ENCODE results near the gene NEDD9. TPM values are rescaled to one million over a fixed set of nuclear protein-coding genes. Genes with fewer than 3 reads are reported as not detected.
A peak's percentile ranks its signal among the peaks of the same experiment; 100 is the strongest.

Gene NEDD9
- total and polyA plus RNA-seq, 10 of the 15 experiments (the other 5 are each of a cell fraction or from before 2014, with no cell fraction given), result 4.9 to 92.6 (median 14.6) TPM

GRCh38 chr6:11139051-11139960 lies 93.2 kb downstream of the NEDD9 start (continued):
- TF ChIP-seq JUNB (IDR thresholded peaks at IDR 0.05) (peak; percentile 83), HCFC1 (IDR thresholded peaks at IDR 0.05; ENCODE audit: low read length) (no peak), BCL3 (IDR thresholded peaks at IDR 0.05; ENCODE audit: borderline replicate concordance, insufficient read depth, low read depth, low read length, poor library complexity, severe bottlenecking) (peak; percentile 55), FOS (IDR thresholded peaks at IDR 0.05; ENCODE audit: borderline replicate concordance, extremely low read depth, insufficient read length) (no peak), NR2C1 (IDR thresholded peaks at IDR 0.05) (no peak), DPF2 (IDR thresholded peaks at IDR 0.05) (peak; percentile 36; the same call in 1 of the 2 replicates), ZBTB11 (CRISPR knock-in tag; IDR thresholded peaks at IDR 0.05) (no peak), CREM (IDR thresholded peaks at IDR 0.05; ENCODE audit: low read depth) (peak; percentile 25; the same call in 1 of the 2 replicates), BCL11A (IDR thresholded peaks at IDR 0.05; ENCODE audit: low read depth, low read length) (peak; percentile 59; the same call in 1 of the 2 replicates), PML (IDR thresholded peaks at IDR 0.05; ENCODE audit: low read length) (no peak), MTA2 (IDR thresholded peaks at IDR 0.05; ENCODE audit: low read depth) (peak; percentile 26; the same call in 1 of the 2 replicates), ASH2L (IDR thresholded peaks at IDR 0.05; ENCODE audit: borderline replicate concordance, low read depth) (no peak), RAD21 (IDR thresholded peaks at IDR 0.05; ENCODE audit: insufficient read depth, low read depth, low read length) (no peak), BRCA1 (IDR thresholded peaks at IDR 0.05; ENCODE audit: low read depth, low read length) (no peak), SPI1 (IDR thresholded peaks at IDR 0.05; ENCODE audit: borderline replicate concordance, insufficient read depth, low read depth, low read length) (no peak), SIN3A (IDR thresholded peaks at IDR 0.05; ENCODE audit: low read depth, low read length) (no peak)
- TF ChIP-seq, protein P1, sequence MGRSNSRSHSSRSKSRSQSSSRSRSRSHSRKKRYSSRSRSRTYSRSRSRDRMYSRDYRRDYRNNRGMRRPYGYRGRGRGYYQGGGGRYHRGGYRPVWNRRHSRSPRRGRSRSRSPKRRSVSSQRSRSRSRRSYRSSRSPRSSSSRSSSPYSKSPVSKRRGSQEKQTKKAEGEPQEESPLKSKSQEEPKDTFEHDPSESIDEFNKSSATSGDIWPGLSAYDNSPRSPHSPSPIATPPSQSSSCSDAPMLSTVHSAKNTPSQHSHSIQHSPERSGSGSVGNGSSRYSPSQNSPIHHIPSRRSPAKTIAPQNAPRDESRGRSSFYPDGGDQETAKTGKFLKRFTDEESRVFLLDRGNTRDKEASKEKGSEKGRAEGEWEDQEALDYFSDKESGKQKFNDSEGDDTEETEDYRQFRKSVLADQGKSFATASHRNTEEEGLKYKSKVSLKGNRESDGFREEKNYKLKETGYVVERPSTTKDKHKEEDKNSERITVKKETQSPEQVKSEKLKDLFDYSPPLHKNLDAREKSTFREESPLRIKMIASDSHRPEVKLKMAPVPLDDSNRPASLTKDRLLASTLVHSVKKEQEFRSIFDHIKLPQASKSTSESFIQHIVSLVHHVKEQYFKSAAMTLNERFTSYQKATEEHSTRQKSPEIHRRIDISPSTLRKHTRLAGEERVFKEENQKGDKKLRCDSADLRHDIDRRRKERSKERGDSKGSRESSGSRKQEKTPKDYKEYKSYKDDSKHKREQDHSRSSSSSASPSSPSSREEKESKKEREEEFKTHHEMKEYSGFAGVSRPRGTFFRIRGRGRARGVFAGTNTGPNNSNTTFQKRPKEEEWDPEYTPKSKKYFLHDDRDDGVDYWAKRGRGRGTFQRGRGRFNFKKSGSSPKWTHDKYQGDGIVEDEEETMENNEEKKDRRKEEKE (IDR thresholded peaks at IDR 0.05), result no peak
- TF ChIP-seq, protein P2, sequence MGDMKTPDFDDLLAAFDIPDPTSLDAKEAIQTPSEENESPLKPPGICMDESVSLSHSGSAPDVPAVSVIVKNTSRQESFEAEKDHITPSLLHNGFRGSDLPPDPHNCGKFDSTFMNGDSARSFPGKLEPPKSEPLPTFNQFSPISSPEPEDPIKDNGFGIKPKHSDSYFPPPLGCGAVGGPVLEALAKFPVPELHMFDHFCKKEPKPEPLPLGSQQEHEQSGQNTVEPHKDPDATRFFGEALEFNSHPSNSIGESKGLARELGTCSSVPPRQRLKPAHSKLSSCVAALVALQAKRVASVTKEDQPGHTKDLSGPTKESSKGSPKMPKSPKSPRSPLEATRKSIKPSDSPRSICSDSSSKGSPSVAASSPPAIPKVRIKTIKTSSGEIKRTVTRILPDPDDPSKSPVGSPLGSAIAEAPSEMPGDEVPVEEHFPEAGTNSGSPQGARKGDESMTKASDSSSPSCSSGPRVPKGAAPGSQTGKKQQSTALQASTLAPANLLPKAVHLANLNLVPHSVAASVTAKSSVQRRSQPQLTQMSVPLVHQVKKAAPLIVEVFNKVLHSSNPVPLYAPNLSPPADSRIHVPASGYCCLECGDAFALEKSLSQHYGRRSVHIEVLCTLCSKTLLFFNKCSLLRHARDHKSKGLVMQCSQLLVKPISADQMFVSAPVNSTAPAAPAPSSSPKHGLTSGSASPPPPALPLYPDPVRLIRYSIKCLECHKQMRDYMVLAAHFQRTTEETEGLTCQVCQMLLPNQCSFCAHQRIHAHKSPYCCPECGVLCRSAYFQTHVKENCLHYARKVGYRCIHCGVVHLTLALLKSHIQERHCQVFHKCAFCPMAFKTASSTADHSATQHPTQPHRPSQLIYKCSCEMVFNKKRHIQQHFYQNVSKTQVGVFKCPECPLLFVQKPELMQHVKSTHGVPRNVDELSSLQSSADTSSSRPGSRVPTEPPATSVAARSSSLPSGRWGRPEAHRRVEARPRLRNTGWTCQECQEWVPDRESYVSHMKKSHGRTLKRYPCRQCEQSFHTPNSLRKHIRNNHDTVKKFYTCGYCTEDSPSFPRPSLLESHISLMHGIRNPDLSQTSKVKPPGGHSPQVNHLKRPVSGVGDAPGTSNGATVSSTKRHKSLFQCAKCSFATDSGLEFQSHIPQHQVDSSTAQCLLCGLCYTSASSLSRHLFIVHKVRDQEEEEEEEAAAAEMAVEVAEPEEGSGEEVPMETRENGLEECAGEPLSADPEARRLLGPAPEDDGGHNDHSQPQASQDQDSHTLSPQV (IDR thresholded peaks at IDR 0.05), result no peak

Measured in GM12878 (cell line).